Fibroblast of the aortic adventitia (primary cell): ENCODE results near the gene ZFAND3. TPM values are rescaled to one million over a fixed set of nuclear protein-coding genes. Genes with fewer than 3 reads are reported as not detected.

Source experiments
- DNase-seq: peaks from one replicate; pipeline ENCODE4 v3.0.0-alpha.2; 2010; ENCODE audit warnings: low read depth
- H3K4me3 ChIP-seq: 2 replicates; pipeline ENCODE4 v1.5.1; 2011; ENCODE audit warnings: low read depth, mild to moderate bottlenecking, control low read depth, low read length, moderate library complexity
- total RNA-seq: library from RNA; depleted of rRNA; stranded (reverse); fragments of >200 nt; gene quantifications from 2 replicates; pipeline ENCODE4 v1.2.3, GENCODE V29; 2012; ENCODE audit warnings: low replicate concordance
- TF ChIP-seq, protein P1 (sequence below): IDR thresholded peaks from 2 replicates; pipeline ENCODE4 v1.5.1; 2011; ENCODE audit warnings: mild to moderate bottlenecking, low read length, control low read depth, inconsistent platforms; ENCODE audit not compliant: insufficient read depth

ZFAND3 gene
- total RNA-seq, 1 donor = 31.3 TPM

DNA sequence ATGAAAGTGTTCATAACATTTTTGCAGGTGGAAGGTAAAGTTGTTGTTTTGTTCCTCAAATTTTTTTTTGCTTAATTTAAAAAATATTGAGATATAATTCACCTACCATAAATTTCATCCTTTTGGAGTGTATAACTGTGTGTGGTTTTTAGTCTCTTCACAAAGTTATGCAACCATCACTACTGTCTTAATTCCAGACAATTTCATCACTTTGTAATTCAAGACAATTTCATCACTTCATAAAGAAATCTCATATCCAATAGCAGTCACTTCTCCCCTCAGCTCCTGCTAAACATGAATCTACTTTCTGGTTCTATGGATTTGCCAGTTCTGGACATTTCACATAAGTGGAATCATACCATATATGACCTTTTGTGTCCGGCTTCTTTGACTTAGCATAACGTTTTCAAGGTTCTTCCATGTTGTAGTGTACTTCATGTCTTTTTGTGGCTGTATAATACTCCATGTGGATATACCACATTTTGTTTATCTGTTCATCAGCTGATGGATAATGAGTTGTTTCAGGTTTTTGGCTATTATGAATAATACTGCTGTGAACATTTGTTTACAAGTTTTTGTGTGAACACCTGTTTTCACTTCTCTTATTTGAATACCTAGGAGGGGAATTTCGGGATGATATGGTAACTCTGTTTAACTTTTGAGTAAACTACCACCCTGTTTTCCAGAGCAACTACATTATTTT is 18.8 kb downstream of the ZFAND3 start:
- no peak overlapping the region for H3K4me3 ChIP-seq
- DNase-seq = peak; percentile 49
- TF ChIP-seq, protein P1, sequence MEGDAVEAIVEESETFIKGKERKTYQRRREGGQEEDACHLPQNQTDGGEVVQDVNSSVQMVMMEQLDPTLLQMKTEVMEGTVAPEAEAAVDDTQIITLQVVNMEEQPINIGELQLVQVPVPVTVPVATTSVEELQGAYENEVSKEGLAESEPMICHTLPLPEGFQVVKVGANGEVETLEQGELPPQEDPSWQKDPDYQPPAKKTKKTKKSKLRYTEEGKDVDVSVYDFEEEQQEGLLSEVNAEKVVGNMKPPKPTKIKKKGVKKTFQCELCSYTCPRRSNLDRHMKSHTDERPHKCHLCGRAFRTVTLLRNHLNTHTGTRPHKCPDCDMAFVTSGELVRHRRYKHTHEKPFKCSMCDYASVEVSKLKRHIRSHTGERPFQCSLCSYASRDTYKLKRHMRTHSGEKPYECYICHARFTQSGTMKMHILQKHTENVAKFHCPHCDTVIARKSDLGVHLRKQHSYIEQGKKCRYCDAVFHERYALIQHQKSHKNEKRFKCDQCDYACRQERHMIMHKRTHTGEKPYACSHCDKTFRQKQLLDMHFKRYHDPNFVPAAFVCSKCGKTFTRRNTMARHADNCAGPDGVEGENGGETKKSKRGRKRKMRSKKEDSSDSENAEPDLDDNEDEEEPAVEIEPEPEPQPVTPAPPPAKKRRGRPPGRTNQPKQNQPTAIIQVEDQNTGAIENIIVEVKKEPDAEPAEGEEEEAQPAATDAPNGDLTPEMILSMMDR = no peak

DNA sequence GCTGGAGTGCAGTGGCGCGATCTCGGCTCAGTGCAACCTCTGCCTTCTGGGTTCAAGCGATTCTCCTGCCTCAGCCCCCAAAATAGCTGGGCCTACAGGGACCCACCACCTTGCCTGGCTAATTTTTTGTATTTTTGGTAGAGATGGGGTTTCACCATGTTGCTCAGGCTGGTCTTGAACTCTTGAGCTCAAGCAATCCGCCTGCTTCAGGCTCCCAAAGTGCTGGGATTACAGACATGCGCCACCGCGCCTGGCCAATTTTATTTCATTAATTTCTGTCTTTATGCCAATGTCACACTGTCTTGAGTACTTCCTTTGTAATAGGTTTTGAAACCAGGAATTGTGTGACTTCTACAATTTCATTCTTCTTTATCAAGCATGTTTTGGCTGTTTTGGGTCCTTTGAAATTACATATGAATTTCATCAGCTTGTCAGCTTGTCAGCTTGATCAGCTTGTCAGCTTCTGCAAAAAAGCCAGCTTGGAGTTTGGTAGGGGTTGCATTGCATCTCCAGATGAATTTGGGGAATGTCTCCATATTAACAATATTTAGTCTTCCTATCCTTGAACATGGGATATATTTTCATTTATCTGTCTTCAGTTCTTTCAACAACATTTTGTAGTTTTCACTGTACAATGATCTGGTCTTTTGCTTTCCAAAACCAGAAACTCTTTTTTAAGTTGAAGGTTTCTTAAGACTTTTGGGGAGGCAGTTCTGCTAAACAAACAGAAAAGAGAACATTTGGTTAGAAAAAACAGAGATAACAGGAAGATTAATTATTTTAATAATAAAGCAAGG is 20.8 kb downstream of the ZFAND3 start:
- TF ChIP-seq, protein P1 = no peak
- no peak overlapping the region for H3K4me3 ChIP-seq
- peak; percentile 24 for DNase-seq

DNA sequence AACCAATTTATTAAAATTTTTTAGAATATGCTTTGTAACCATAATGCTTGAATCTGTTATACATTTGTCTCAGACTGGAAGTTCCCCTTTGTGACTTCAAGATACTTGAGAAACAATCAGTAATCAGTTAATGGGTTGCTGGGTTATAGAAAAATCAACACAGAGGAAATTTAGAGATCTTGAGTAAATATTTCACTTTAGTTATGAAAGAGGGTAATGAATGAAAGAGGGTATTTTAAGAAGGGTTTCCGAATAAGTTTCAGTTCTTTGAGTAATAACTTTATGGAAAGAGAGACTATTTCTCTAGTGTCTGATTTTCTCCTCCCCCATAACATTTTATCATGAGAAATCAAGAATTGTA is 21.4 kb downstream of the ZFAND3 start:
- DNase-seq = no peak
- TF ChIP-seq, protein P1 = no peak
- no peak overlapping the region for H3K4me3 ChIP-seq

DNA sequence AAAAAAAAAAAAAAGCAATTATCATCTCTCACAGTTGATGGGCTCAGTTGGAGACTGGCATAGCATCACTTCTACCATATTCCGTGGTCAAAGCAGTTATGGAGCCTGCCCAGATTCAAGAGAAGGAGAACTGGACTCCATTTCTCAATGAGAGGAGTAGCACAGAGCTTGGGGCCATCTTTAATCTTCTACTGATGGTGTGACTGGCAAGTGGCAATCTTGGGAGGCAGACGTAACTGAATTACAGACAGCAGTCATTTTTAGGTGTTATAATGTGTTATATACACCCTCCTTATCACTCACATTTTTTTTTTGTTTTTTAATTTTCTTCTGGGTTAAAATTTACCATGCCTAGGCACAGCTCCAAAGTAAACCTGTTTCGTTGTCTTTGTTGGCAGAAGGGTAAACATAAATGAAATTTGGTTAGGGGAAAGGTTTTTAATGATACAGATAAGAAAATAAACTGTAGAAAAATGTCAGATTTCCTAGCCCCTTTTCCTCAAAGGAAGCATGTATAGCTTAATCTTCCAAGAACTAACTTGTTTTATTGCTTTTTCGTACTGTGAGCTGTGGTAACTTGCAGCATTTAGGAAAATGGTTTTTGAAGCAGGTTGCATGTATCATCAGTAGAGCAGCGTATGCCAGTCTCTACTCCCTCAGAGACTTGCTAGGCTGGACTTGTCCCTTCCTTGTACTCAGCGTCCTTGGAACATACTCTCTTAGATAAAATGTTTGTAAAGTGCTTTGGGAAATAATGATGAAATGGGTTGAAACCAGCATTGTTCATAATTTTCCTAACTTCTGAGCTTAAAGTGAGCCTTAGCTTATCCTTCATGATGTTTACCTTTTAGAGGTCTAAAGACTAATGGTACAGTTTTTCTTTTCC is 25.7 kb downstream of the ZFAND3 start:
- no peak overlapping the region for H3K4me3 ChIP-seq
- TF ChIP-seq, protein P1 = no peak
- peak; percentile 70 for DNase-seq

DNA sequence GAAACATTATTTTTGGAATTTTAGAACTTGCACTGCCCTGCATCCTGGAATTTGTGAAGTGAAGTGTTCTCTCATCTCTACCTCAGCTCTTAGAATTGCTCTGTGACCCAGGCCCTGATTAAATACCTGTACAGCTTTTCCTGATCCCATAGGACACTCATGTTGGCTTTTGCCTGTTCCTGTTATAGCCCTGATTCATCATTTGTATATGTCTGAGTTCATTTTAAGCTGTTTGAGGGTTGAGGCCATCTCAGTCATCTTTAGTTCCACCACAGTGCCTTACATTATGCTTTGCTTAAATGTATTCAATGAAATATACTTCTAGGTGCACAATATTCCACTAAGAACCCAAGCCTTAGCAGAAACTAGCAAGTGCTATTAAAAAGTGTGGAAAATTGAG is 26.4 kb downstream of the ZFAND3 start:
- TF ChIP-seq, protein P1 = no peak
- DNase-seq = no peak
- no peak overlapping the region for H3K4me3 ChIP-seq

DNA sequence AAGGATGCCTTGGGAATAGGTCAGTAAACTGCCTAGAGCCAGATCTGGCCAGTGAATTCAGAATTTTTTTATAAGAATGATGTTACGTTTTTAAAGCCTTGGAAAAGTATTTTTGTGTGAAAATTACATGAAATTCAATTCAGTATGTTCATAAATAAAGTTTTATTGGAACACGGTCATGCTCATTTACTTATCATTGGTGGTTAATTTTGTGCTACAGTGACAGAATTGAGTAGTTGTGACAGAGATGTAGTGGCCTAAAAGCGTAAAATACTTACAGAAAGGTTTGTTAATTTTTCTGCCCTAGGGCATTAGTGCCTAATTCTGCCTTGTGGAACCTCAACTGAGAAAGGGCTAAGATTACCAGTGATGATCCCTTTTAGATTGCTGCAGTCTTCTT is 28.2 kb downstream of the ZFAND3 start:
- no peak overlapping the region for H3K4me3 ChIP-seq
- DNase-seq = no peak
- TF ChIP-seq, protein P1 = no peak
